OCI-LY7 (cell line): ENCODE results near the gene GSKIP. TPM values are rescaled to one million over a fixed set of nuclear protein-coding genes. Genes with fewer than 3 reads are reported as not detected.
A peak's percentile ranks its signal among the peaks of the same experiment; 100 is the strongest.

Source experiments
- BruUV-seq: library from RNA; stranded (reverse); fragments of 400-500 nt; replicated peaks from 2 replicates; lab custom pipeline; 2021; lab: Mats Ljungman, UMichigan
- CTCF ChIA-PET: fragments of 300-600 bp; sonication (Branson Sonifier 250); formaldehyde crosslinking; loops from one replicate; lab custom pipeline; 2022; ENCODE audit warnings: antibody characterized with exemption; ENCODE audit not compliant: unreplicated experiment; lab: Charles Lee
- POLR2A ChIA-PET: fragments of 300-600 bp; sonication (Branson Sonifier 250); formaldehyde crosslinking; loops from one replicate; lab custom pipeline; 2022; ENCODE audit warnings: antibody characterized with exemption; lab: Charles Lee
- DNase-seq: peaks from one replicate; pipeline ENCODE4 v3.0.0-alpha.2; 2015; ENCODE audit warnings: low spot score
- H2AFZ ChIP-seq: fragments of 200-600 bp; sonication (generic), shearing (Covaris generic); 2 replicates; pipeline ENCODE4 v1.6.1; 2014; ENCODE audit warnings: mild to moderate bottlenecking, antibody characterized with exemption, low read length, moderate library complexity
- H3K27ac ChIP-seq: fragments of 200-600 bp; sonication (generic); 2 replicates; pipeline ENCODE4 v1.5.1; 2014; ENCODE audit warnings: mixed run types, low read depth, mild to moderate bottlenecking, moderate library complexity, low read length, inconsistent platforms; ENCODE audit not compliant: poor library complexity, severe bottlenecking
- H3K36me3 ChIP-seq: fragments of 200-600 bp; sonication (generic); 2 replicates; pipeline ENCODE4 v1.6.1; 2014; ENCODE audit warnings: mild to moderate bottlenecking, antibody characterized with exemption, low read length, moderate library complexity, mixed read lengths; ENCODE audit not compliant: insufficient read depth
- H3K4me1 ChIP-seq: fragments of 200-600 bp; sonication (generic); 2 replicates; pipeline ENCODE4 v1.5.1; 2014; ENCODE audit warnings: mild to moderate bottlenecking, low read length; ENCODE audit not compliant: insufficient read depth, poor library complexity, severe bottlenecking
- H3K4me2 ChIP-seq: fragments of 200-600 bp; sonication (generic); 2 replicates; pipeline ENCODE4 v1.6.1; 2014; ENCODE audit warnings: mild to moderate bottlenecking, low read length
- H3K4me3 ChIP-seq: fragments of 200-600 bp; sonication (generic); 2 replicates; pipeline ENCODE4 v1.5.1; 2014; ENCODE audit warnings: mild to moderate bottlenecking, low read depth, low read length; ENCODE audit not compliant: poor library complexity, severe bottlenecking
- H3K79me2 ChIP-seq: fragments of 200-600 bp; sonication (generic); 2 replicates; pipeline ENCODE4 v1.6.1; 2016; ENCODE audit warnings: low read depth, mild to moderate bottlenecking, low read length, moderate library complexity, mixed read lengths; ENCODE audit not compliant: insufficient read depth
- H3K9me2 ChIP-seq: fragments of 200-600 bp; sonication (generic); 2 replicates; pipeline ENCODE4 v1.6.1; 2016; ENCODE audit warnings: mild to moderate bottlenecking, low read length, mixed read lengths; ENCODE audit not compliant: insufficient read depth
- H3K9me3 ChIP-seq: fragments of 200-600 bp; sonication (generic); 2 replicates; pipeline ENCODE4 v1.6.1; 2014; ENCODE audit warnings: mild to moderate bottlenecking, mixed run types, low read length, mixed read lengths
- H4K20me1 ChIP-seq: fragments of 200-600 bp; sonication (generic); 2 replicates; pipeline ENCODE4 v1.6.1; 2014; ENCODE audit warnings: mild to moderate bottlenecking, antibody characterized with exemption, low read length, moderate library complexity, mixed read lengths; ENCODE audit not compliant: insufficient read depth
- EZH2phosphoT487 ChIP-seq: fragments of 200-600 bp; sonication (generic); IDR thresholded peaks from 2 replicates; pipeline ENCODE4 v1.6.1; 2018; ENCODE audit warnings: low read depth, borderline replicate concordance, mild to moderate bottlenecking, mixed run types, antibody characterized with exemption, low read length, moderate library complexity, mixed read lengths
- intact Hi-C: fragments of 100-400 bp; cut with micrococcal nuclease; formaldehyde crosslinking; loops from one replicate; pipeline ENCODE4 v1.10.0; 2022; ENCODE audit not compliant: unreplicated experiment
- total RNA-seq, 2 experiments: library from RNA; depleted of rRNA in 1 of 2; stranded (reverse); fragments of >200 nt in 1 of 2; shearing (Covaris generic) in 1 of 2; gene quantifications; 2 replicates each; pipeline ENCODE4 v1.2.3, GENCODE V29; 2014 to 2022
- TF ChIP-seq, protein P1 (sequence below): fragments of 200-600 bp; sonication (generic); conservative IDR thresholded peaks from 2 replicates; pipeline ENCODE4 v1.5.1; 2014; ENCODE audit warnings: mild to moderate bottlenecking, antibody characterized with exemption, low read length, moderate library complexity, mixed read lengths

The GSKIP gene
- total RNA-seq, 2 experiments from 2014 or later, result 7.7 to 12.6 TPM

GRCh38 chr14:96354246-96354645 is 9.1 kb upstream of the GSKIP start:
- no peak for DNase-seq
- POLR2A ChIA-PET, result no interaction called here
- intact Hi-C loops, result no loop called here
- no peaks in the 10 kb centered on the region for H3K9me3 ChIP-seq
- H2AFZ ChIP-seq, result no peak overlapping the region
- no peak overlapping the region for H3K27ac ChIP-seq
- TF ChIP-seq EZH2phosphoT487, result no peak
- TF ChIP-seq, protein P1, sequence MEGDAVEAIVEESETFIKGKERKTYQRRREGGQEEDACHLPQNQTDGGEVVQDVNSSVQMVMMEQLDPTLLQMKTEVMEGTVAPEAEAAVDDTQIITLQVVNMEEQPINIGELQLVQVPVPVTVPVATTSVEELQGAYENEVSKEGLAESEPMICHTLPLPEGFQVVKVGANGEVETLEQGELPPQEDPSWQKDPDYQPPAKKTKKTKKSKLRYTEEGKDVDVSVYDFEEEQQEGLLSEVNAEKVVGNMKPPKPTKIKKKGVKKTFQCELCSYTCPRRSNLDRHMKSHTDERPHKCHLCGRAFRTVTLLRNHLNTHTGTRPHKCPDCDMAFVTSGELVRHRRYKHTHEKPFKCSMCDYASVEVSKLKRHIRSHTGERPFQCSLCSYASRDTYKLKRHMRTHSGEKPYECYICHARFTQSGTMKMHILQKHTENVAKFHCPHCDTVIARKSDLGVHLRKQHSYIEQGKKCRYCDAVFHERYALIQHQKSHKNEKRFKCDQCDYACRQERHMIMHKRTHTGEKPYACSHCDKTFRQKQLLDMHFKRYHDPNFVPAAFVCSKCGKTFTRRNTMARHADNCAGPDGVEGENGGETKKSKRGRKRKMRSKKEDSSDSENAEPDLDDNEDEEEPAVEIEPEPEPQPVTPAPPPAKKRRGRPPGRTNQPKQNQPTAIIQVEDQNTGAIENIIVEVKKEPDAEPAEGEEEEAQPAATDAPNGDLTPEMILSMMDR, result no peak
- H3K36me3 ChIP-seq, result 0 out of 2 replicates have a peak, but pooled peaks cover 9% of the 10 kb centered on the region
- H3K79me2 ChIP-seq, result peaks cover 41% of the 10 kb centered on the region; the same call in 1 of the 2 replicates
- no peaks in the 10 kb centered on the region for H3K4me1 ChIP-seq
- H3K4me2 ChIP-seq, result no peak overlapping the region
- no peaks in the 10 kb centered on the region for H4K20me1 ChIP-seq
- H3K9me2 ChIP-seq, result no peaks in the 10 kb centered on the region
- H3K4me3 ChIP-seq, result no peak overlapping the region
- CTCF ChIA-PET, result no interaction called here
- BruUV-seq, result no TSS peak

DNA sequence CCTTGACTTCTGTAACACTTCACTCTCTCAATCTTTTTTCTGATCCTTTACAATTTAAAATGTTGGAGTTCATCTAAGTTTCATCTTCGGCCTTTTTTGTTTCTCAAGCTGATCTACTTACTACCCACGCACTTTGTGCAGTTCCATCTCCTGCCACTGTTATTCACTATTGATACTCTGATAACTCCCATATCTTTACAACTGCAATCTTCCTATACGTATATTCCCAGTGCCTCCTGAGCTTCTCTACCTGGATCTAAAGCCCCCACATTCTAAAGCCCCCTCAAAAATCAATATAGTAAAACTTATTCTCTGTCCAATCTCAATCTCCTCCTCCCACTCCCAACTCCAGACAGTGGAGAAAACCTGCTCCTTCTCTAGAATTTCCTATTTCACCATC is 6.1 kb upstream of the GSKIP start:
- intact Hi-C loops, result no loop called here
- BruUV-seq, result no TSS peak
- CTCF ChIA-PET, result no interaction called here
- Histone ChIP-seq H3K27ac (no peak overlapping the region), H3K9me2 (no peaks in the 10 kb centered on the region), H3K4me1 (peaks cover 20% of the 10 kb centered on the region), H4K20me1 (0 out of 2 replicates have a peak, but pooled peaks cover 11% of the 10 kb centered on the region), H3K9me3 (no peaks in the 10 kb centered on the region), H3K4me2 (no peak overlapping the region), H3K4me3 (no peak overlapping the region), H3K36me3 (0 out of 2 replicates have a peak, but pooled peaks cover 9% of the 10 kb centered on the region), H3K79me2 (peaks cover 71% of the 10 kb centered on the region), H2AFZ (no peak overlapping the region)
- no peak for DNase-seq
- TF ChIP-seq EZH2phosphoT487, result no peak
- TF ChIP-seq, protein P1, result no peak
- POLR2A ChIA-PET, result interaction anchor here (1.0 to 1.7 kb wide), 2 partner anchors 22 to 25 kb away, joined by 4 read pairs; no protein-coding TSS in a partner anchor

DNA sequence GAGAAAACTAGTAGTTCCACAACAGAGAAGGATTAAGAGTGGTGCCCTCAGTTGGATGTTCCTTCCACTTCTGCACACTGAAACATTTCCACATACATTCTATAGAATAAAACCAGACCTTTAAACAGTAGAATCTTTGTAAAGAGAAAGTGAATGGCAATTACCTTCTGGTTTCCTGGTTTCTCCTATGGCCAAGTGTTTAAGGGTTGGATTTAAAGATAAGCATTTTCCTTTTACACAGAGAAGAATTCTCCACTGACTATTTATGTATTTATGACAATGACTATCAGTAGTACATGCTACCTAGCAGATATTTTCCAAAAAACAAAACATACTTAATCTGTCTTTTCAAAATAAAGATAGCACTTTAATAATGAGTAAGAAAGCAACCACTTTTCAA is 3.4 kb upstream of the GSKIP start:
- Histone ChIP-seq H3K9me3 (no peaks in the 10 kb centered on the region), H3K4me3 (no peak overlapping the region)
- no TSS peak for BruUV-seq

More for the DNA sequence above, 3.4 kb upstream of the GSKIP start:
- TF ChIP-seq EZH2phosphoT487, result no peak
- TF ChIP-seq, protein P1, result no peak
- Histone ChIP-seq H2AFZ (no peak overlapping the region), H4K20me1 (peaks cover 18% of the 10 kb centered on the region; the same call in 1 of the 2 replicates), H3K4me1 (peaks cover 27% of the 10 kb centered on the region), H3K79me2 (peaks cover 72% of the 10 kb centered on the region), H3K9me2 (no peaks in the 10 kb centered on the region), H3K36me3 (0 out of 2 replicates have a peak, but pooled peaks cover 5% of the 10 kb centered on the region), H3K4me2 (0 out of 2 replicates have a peak overlapping the region, but pooled peaks have one; percentile 1), H3K27ac (no peak overlapping the region)
- DNase-seq, result no peak
- POLR2A ChIA-PET, result interaction anchor here (0.7 kb wide), 1 partner anchor 60 kb away, joined by 3 read pairs; no protein-coding TSS in a partner anchor
- CTCF ChIA-PET, result no interaction called here
- intact Hi-C loops, result loop anchor here (5.0 kb wide), 2 partner anchors 142 to 437 kb away; partner anchors contain the start of genes PAPOLA and VRK1
